GM10248 (cell line): ENCODE results near the gene SLC25A21.

Source experiments
- CTCF ChIA-PET: fragments of 300-600 bp; sonication (Branson Sonifier 250); formaldehyde crosslinking; extraction: SDS; loops from one replicate; lab custom pipeline; 2021; ENCODE audit warnings: antibody characterized with exemption; lab: Yijun Ruan, JAX
- POLR2A ChIA-PET: fragments of 350-650 bp; sonication (Branson Sonifier 250); formaldehyde crosslinking; extraction: SDS; loops from one replicate; lab custom pipeline; 2020; ENCODE audit warnings: antibody characterized with exemption; lab: Yijun Ruan, JAX
- DNase-seq: peaks from one replicate; pipeline ENCODE4 v3.0.0; 2012; ENCODE audit errors: extremely low spot score
- CTCF ChIP-seq: IDR thresholded peaks from 2 replicates; pipeline ENCODE4 v1.5.1; 2012; ENCODE audit warnings: mild to moderate bottlenecking, low read depth; ENCODE audit errors: extremely low read depth, missing control alignments, control extremely low read depth

The SLC25A21 gene

GRCh38 chr14:37032863-37033262, 139.5 kb downstream of the SLC25A21 start:
- DNase-seq, result no peak
- no peak for TF ChIP-seq CTCF
- ChIA-PET CTCF (no interaction called here), POLR2A (no interaction called here)

GRCh38 chr14:37027188-37027824, 145.1 kb downstream of the SLC25A21 start:
- ChIA-PET CTCF (no interaction called here), POLR2A (no interaction called here)
- no peak for TF ChIP-seq CTCF
- DNase-seq, result no peak

GRCh38 chr14:37023875-37024565, 148.4 kb downstream of the SLC25A21 start:
- POLR2A ChIA-PET, result no interaction called here
- TF ChIP-seq CTCF, result no peak
- CTCF ChIA-PET, result no interaction called here
- no peak for DNase-seq

- no peak for DNase-seq
- POLR2A ChIA-PET, result no interaction called here
- no peak for TF ChIP-seq CTCF
- CTCF ChIA-PET, result no interaction called here
These were observed 151.0 kb downstream of the SLC25A21 start for GRCh38 chr14:37021390-37021789.

GRCh38 chr14:37019488-37019887, 152.9 kb downstream of the SLC25A21 start:
- DNase-seq, result no peak
- no peak for TF ChIP-seq CTCF
- ChIA-PET CTCF (interaction anchor here (0.6 to 1.0 kb wide), 2 partner anchors 35 to 1245 kb away, joined by 3 read pairs; no protein-coding TSS in a partner anchor), POLR2A (no interaction called here)

- POLR2A ChIA-PET, result no interaction called here
- no peak for TF ChIP-seq CTCF
- no peak for DNase-seq
- CTCF ChIA-PET, result no interaction called here
These were observed 153.7 kb downstream of the SLC25A21 start for GRCh38 chr14:37018571-37019240.
